Muscle layer of duodenum (tissue), 2 donors: Measurements from ENCODE around the gene CHRNA4.

Experiments
- H3K27ac ChIP-seq: one replicate; pipeline ENCODE4 v1.7.0; 2013; ENCODE audit warnings: mild to moderate bottlenecking, low read length
- H3K27me3 ChIP-seq: one replicate; pipeline ENCODE4 v1.7.0; 2013; ENCODE audit warnings: low read depth, mild to moderate bottlenecking, control low read depth, low read length
- H3K36me3 ChIP-seq, 2 donors: one replicate each; pipeline ENCODE4 v1.7.0; 2013; ENCODE audit warnings: low read length in 2 of 2, control low read depth in 1 of 2, mild to moderate bottlenecking in 1 of 2; ENCODE audit not compliant: insufficient read depth in 2 of 2, control insufficient read depth in 1 of 2
- H3K4me1 ChIP-seq, 2 donors: one replicate each; pipeline ENCODE4 v1.7.0; 2013; ENCODE audit warnings: low read length in 2 of 2, mild to moderate bottlenecking in 2 of 2, control low read depth in 1 of 2, moderate library complexity in 1 of 2; ENCODE audit not compliant: insufficient read depth in 2 of 2, control insufficient read depth in 1 of 2
- H3K4me3 ChIP-seq, 2 donors: one replicate each; pipeline ENCODE4 v1.7.0; 2013; ENCODE audit warnings: low read length in 2 of 2, low read depth in 1 of 2, mild to moderate bottlenecking in 1 of 2
- H3K9me3 ChIP-seq, 2 donors: one replicate each; pipeline ENCODE4 v1.7.0; 2013; ENCODE audit warnings: low read length in 2 of 2, control low read depth in 1 of 2, mild to moderate bottlenecking in 1 of 2; ENCODE audit not compliant: control insufficient read depth in 1 of 2
- donor health status: healthy.

Gene CHRNA4

DNA sequence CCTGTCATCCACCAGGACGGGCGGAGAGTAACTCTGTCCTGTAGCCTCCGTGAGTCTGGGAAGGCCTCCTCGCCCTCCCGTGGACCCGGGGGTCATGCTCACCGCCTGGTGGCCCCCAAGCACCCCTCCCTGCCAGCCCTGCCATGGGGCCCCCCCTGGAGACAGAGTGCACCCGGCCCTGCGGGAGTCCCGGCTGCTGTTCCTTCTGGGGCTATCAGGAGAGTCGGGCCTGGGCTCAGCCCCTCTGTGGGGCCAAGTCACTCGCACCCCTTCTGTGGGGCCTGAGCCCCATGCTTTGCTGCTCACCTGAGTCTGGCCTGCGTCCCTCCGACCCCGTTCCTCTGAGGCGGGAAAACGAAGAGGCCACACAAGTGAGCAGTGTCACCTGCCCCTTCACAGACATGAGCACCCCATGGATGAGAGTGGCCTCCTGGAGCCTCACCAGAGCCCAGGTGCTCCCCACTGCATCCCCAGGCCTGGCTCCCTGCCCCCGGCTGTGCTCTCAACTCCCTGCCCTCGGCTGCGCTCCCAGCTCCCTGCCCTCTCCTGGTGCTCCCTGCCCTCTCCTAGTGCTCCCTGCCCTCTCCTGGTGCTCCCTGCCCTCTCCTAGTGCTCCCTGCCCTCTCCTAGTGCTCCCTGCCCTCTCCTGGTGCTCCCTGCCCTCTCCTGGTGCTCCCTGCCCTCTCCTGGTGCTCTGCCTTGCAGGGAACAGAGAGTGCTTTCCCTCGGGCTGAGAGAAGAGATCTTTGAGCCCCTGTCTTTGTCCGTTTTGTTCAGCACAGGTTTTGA, 4.6 kb upstream of the CHRNA4 start:
- no peak overlapping the region for H3K4me3 ChIP-seq
- H3K9me3 ChIP-seq, result no peaks in the 10 kb centered on the region
- H3K27me3 ChIP-seq, result peaks cover 14% of the 10 kb centered on the region
- no peak overlapping the region for H3K27ac ChIP-seq
- H3K36me3 ChIP-seq, result no peaks in the 10 kb centered on the region
- H3K4me1 ChIP-seq, result peaks cover 0 to 2% of the 10 kb centered on the region in 2 donors

DNA sequence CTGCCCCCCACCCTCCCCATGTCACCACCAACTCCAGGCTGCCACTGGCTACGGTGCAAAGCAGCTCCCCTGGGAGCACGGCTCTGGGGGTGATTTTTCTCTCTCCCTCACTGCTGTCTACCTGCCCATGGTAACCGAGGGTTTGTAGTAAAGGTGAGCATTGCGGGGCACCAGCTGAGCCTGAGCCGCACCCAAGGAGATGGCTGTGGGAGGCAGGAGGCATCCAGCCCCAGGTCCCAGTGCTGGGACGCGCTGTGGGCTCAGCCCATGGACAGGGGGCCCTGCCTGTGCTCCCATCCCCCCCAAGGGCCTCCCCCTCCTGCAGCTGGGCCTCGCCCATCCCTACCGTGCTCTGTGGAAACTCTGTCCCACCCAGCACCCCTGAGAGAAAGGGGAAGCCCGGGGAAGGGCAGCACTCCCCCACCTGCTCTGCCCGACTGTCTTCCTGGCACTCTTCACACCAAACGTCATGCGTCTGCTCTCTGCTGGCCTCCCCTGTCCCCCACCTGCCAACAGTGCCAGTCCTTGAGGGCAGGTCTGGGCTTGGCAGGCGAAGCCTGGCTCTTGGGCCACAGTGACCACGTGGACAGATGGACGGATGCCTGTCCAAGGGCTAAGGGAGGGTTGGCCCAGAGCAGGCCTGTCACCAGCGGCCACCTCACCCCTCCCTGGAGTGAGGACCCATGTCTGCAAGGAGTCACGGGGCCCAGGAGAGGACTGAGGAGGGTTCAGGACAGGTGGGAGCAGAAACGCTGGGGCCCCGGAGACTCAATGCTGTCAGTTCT, 3.8 kb upstream of the CHRNA4 start:
- Histone ChIP-seq H3K9me3 (no peaks in the 10 kb centered on the region), H3K4me3 (no peak overlapping the region), H3K36me3 (no peaks in the 10 kb centered on the region), H3K27me3 (peaks cover 20% of the 10 kb centered on the region), H3K27ac (no peak overlapping the region), H3K4me1 (peaks cover 0 to 7% of the 10 kb centered on the region in 2 donors)

GRCh38 chr20:63363981-63364561, 2.9 kb upstream of the CHRNA4 start:
- Histone ChIP-seq H3K36me3 (no peaks in the 10 kb centered on the region), H3K4me3 (no peak overlapping the region), H3K27me3 (peaks cover 20% of the 10 kb centered on the region), H3K4me1 (peaks cover 0 to 7% of the 10 kb centered on the region in 2 donors), H3K9me3 (no peaks in the 10 kb centered on the region), H3K27ac (no peak overlapping the region)

- Histone ChIP-seq H3K9me3 (no peaks in the 10 kb centered on the region), H3K36me3 (no peaks in the 10 kb centered on the region), H3K4me1 (peaks cover 0 to 7% of the 10 kb centered on the region in 2 donors), H3K27ac (no peak overlapping the region), H3K27me3 (peaks cover 20% of the 10 kb centered on the region), H3K4me3 (no peak overlapping the region)
These were observed 2.1 kb upstream of the CHRNA4 start for GRCh38 chr20:63363013-63363957.

DNA sequence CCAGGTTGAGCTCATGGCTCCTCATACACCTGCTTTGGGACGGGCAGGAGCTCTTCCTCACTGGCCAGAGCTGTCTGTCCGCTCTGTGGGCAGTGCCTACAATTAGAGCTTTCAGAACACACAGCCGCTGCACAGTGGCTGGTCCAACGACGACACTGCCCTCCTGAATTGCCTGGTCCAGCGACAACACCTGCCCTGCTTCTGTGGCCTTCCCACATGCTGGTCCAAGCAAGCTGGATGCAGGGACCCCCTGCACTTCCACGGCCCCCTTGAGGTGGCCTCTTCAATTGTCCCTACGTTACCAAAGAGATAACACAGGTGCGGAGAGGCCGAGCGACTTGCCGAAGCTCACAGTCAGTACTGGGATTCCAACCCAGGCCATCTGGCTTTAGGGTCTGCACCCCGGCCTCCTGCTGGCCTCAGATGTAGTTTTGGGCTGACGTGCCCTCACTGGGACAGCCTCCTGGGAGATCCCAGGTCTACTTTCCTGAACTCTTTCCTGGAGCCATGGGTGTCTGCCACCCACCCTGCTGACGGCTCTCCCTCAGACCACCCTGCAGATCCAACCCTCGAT, 1.4 kb upstream of the CHRNA4 start:
- Histone ChIP-seq H3K4me1 (peaks cover 0 to 7% of the 10 kb centered on the region in 2 donors), H3K9me3 (no peaks in the 10 kb centered on the region), H3K4me3 (no peak overlapping the region), H3K27ac (no peak overlapping the region), H3K27me3 (peaks cover 20% of the 10 kb centered on the region), H3K36me3 (no peaks in the 10 kb centered on the region)

- H3K36me3 ChIP-seq, result no peaks in the 10 kb centered on the region
- no peaks in the 10 kb centered on the region for H3K9me3 ChIP-seq
- H3K4me3 ChIP-seq, result no peak overlapping the region
- no peak overlapping the region for H3K27ac ChIP-seq
- peaks cover 0 to 7% of the 10 kb centered on the region in 2 donors for H3K4me1 ChIP-seq
- peaks cover 20% of the 10 kb centered on the region for H3K27me3 ChIP-seq
These were observed 628 bp upstream of the CHRNA4 start for GRCh38 chr20:63361519-63362435.

DNA sequence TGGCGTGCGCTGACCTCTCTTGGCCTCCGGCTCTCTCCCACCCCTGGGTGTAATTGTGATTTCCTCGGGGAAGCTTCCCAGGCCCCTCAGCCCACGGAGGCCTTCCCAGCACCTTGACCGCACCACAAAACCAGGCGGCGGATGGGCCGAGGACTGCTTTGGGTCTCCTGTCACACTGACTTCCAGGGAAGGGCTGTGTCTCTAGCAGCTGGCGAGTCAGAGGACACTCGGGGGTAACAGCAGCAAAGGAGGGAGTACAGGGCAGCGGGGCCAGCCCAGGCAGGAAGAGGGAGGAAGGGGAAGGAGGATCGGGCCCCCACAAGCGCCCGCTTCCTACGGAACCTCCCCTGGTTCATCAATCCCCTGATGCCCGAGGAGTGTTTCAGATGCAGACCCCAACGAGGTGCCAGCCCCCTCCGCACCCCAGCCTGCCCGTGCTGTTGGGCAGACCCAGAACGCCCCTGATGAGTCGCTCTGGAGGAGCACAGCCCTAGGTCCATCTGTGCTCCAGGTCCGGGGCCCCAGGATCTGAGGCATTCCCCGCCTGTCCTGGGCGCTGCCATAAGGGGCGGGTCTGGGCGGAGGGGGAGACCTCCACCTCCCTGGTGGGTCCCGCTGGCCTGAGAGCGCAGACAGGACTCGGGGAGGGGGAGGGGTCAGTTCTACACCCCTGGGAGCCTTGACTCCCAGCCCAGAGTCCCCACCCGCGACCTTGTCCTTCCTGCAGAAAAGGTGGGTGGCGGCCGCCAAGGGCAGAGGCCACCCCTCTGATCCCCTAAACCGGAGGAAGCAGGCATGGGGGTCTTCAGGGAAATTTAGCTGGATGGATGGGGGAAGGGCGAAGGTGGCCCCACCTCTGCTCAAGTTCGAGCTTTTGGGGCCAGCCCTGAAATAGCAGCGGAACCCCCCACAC, 956 bp downstream of the CHRNA4 start:
- Histone ChIP-seq H3K4me3 (peak overlapping the region in 1 of 2 donors; percentile 49), H3K27me3 (peaks cover 20% of the 10 kb centered on the region), H3K36me3 (no peaks in the 10 kb centered on the region), H3K4me1 (peaks cover 0 to 7% of the 10 kb centered on the region in 2 donors), H3K27ac (no peak overlapping the region), H3K9me3 (no peaks in the 10 kb centered on the region)

GRCh38 chr20:63359164-63359934, 1.8 kb downstream of the CHRNA4 start:
- Histone ChIP-seq H3K4me3 (no peak overlapping the region), H3K27me3 (peaks cover 20% of the 10 kb centered on the region), H3K4me1 (peaks cover 0 to 7% of the 10 kb centered on the region in 2 donors), H3K9me3 (no peaks in the 10 kb centered on the region), H3K27ac (no peak overlapping the region), H3K36me3 (no peaks in the 10 kb centered on the region)
